C4-2B (cell line): Measurements from ENCODE around the gene WWOX.

Experiments
- H3K27ac ChIP-seq: fragments of 450-650 bp; 2 replicates; pipeline ENCODE4 v1.5.1; 2017
- CTCF ChIP-seq: fragments of 450-650 bp; conservative IDR thresholded peaks from 2 replicates; pipeline ENCODE4 v1.5.1; 2017; ENCODE audit warnings: mild to moderate bottlenecking
- ZFX ChIP-seq: fragments of 450-650 bp; IDR thresholded peaks from 2 replicates; pipeline ENCODE4 v1.6.1; 2017

The WWOX gene

GRCh38 chr16:78105517-78105916 is 6.1 kb downstream of the WWOX start:
- no peak for TF ChIP-seq ZFX
- TF ChIP-seq CTCF: no peak
- H3K27ac ChIP-seq: no peak overlapping the region

- TF ChIP-seq CTCF: no peak
- TF ChIP-seq ZFX: no peak
- H3K27ac ChIP-seq: no peak overlapping the region
Observed at GRCh38 chr16:78106686-78107085, 7.2 kb downstream of the WWOX start.

GRCh38 chr16:78108451-78108850 is 9.0 kb downstream of the WWOX start:
- no peak for TF ChIP-seq ZFX
- TF ChIP-seq CTCF: no peak
- no peak overlapping the region for H3K27ac ChIP-seq

GRCh38 chr16:78113258-78113657 is 13.8 kb downstream of the WWOX start:
- TF ChIP-seq ZFX (no peak), CTCF (no peak)
- no peak overlapping the region for H3K27ac ChIP-seq

GRCh38 chr16:78115659-78116058 is 16.2 kb downstream of the WWOX start:
- TF ChIP-seq ZFX (no peak), CTCF (no peak)
- H3K27ac ChIP-seq: no peak overlapping the region

GRCh38 chr16:78116946-78117345 is 17.5 kb downstream of the WWOX start:
- no peak overlapping the region for H3K27ac ChIP-seq
- TF ChIP-seq ZFX (no peak), CTCF (no peak)

- no peak overlapping the region for H3K27ac ChIP-seq
- TF ChIP-seq ZFX: no peak
- no peak for TF ChIP-seq CTCF
Observed at GRCh38 chr16:78117391-78117790, 17.9 kb downstream of the WWOX start.
